ENCODE data around the gene FASN. TPM values are rescaled to one million over a fixed set of nuclear protein-coding genes. Genes with fewer than 3 reads are reported as not detected.

Gene FASN
- total and polyA plus RNA-seq, 9 donors = 1.3 to 168 (median 42.7) TPM

GRCh38 chr17:82112914-82113311 is 14.9 kb upstream of the FASN start:
- TF ChIP-seq CTCF (IDR thresholded peaks at IDR 0.05) (no peak), EP300 (IDR thresholded peaks at IDR 0.05) (no peak), POLR2A (IDR thresholded peaks at IDR 0.05) (no peak)
- Histone ChIP-seq H3K9me3 (no peaks in the 10 kb centered on the region), H3K27ac (no peak overlapping the region), H3K4me1 (ENCODE audit: insufficient read depth) (no peaks in the 10 kb centered on the region), H3K4me3 (no peak overlapping the region), H3K27me3 (no peaks in the 10 kb centered on the region), H3K36me3 (no peaks in the 10 kb centered on the region)
- intact Hi-C loops (cut with DNase I) = no loop called here
- DNase-seq = no peak
- WGBS, 3 donors = 87 to 94% (median 88%) methylated on average over 6 of the region's 6 CpGs

DNA sequence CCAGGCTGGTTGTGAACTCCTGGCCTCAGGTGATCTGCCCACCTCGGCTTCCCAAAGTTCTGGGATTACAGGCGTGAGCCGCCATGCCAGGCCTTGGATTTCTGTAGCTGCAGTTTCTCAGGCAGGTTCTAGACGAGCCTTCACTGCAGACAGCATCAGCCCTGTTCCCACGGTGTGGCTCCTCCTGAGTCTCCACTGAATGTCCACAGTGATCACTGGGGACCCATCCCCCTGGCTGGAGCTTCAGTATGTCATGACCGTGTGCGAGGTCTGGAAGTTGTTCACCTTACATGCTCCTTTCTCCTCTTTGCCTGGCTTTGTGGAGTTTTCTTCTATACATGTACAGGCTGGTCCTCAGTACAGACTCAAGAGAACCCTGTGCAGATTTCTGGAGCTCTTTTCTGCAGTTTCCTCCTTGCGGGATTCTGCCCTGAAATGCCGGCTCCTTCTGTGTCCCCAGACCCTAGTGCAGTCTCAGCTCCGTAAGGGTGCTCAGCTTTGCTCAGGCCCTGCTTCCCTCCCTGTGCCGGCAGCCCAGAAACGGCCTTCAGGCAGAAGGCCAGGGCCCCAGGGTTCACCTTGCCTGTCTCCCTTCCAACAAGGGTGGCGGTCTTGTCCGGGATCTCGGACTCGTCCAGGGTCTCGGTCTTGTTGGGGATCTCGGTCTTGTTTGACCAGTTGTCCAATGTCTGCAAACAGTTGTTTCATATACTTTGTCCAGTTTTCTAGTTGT is 14.3 kb upstream of the FASN start:
- Histone ChIP-seq H3K9me3 (no peaks in the 10 kb centered on the region), H3K27ac (no peak overlapping the region), H3K4me3 (no peak overlapping the region), H3K4me1 (ENCODE audit: insufficient read depth) (no peaks in the 10 kb centered on the region), H3K27me3 (no peaks in the 10 kb centered on the region), H3K36me3 (no peaks in the 10 kb centered on the region)
- TF ChIP-seq EP300 (IDR thresholded peaks at IDR 0.05) = no peak
- no peak for TF ChIP-seq CTCF (IDR thresholded peaks at IDR 0.05)
- no peak for TF ChIP-seq POLR2A (IDR thresholded peaks at IDR 0.05)
- 89 to 92% (median 91%) methylated on average over 16 to 18 of the region's 18 CpGs for WGBS, 3 donors
- DNase-seq = no peak
- intact Hi-C loops (cut with DNase I) = no loop called here

DNA sequence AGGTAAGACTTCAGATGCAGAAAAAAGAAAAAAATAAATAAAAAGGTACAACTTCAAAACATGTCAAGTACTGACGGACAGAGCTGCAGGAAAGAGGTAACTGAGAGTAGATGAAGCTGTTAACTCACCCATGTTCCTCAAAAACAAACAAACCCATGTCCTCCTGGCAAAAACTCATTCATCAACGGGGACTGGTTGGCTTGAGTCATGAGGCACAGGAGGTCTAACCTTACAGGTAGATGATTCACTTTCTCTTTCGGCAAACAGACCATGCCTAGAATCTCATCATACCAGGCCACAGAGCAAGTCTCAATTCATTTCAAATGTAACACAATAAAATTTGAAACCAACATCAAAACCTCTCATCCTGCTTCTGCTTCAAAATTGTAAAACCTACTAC is 12.3 kb upstream of the FASN start:
- DNase-seq = no peak
- no peak overlapping the region for H3K27ac ChIP-seq
- no peak overlapping the region for H3K4me3 ChIP-seq
- H3K27me3 ChIP-seq = no peaks in the 10 kb centered on the region
- no peaks in the 10 kb centered on the region for H3K36me3 ChIP-seq
- TF ChIP-seq EP300 (IDR thresholded peaks at IDR 0.05) = no peak
- TF ChIP-seq CTCF (IDR thresholded peaks at IDR 0.05) = no peak
- no peak for TF ChIP-seq POLR2A (IDR thresholded peaks at IDR 0.05)
- 87 to 92% (median 89%) methylated on average over 3 of the region's 3 CpGs for WGBS, 3 donors
- no peaks in the 10 kb centered on the region for H3K9me3 ChIP-seq
- intact Hi-C loops (cut with DNase I) = no loop called here
- H3K4me1 ChIP-seq (ENCODE audit: insufficient read depth) = no peaks in the 10 kb centered on the region

DNA sequence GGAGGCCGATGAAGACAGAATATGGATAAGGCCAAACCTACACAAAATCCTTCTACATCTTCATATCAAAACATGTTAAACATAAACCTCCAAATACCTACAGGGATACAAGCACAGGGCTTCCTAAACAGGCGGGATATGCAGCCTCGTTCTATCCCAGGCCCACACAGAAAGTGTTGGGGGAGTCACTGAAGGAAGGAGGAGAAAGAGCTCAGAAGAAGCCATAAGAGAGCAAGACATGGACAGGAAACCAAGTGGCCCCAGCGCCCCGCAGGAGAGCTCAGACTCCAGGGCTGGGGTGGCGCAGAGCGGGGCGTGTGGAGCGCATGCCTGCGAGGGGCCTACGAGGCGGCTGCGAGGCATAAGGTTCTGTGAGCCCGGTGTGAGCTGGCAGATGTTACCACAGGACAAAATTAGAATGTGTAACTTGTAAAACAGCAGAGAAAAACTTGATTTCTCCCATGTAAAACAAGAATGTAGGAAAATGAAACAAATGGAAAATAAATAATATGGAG is 11.0 kb upstream of the FASN start:
- intact Hi-C loops (cut with DNase I) = no loop called here
- no peaks in the 10 kb centered on the region for H3K9me3 ChIP-seq
- H3K27ac ChIP-seq = no peak overlapping the region
- H3K36me3 ChIP-seq = no peaks in the 10 kb centered on the region
- no peak overlapping the region for H3K4me3 ChIP-seq
- DNase-seq = no peak
- TF ChIP-seq EP300 (IDR thresholded peaks at IDR 0.05) (no peak), POLR2A (IDR thresholded peaks at IDR 0.05) (no peak), CTCF (IDR thresholded peaks at IDR 0.05) (no peak)
- H3K4me1 ChIP-seq (ENCODE audit: insufficient read depth) = no peaks in the 10 kb centered on the region
- H3K27me3 ChIP-seq = no peaks in the 10 kb centered on the region
- WGBS, 3 donors = 91 to 95% (median 91%) methylated on average over 14 of the region's 14 CpGs

Data from ovary (tissue), 9 donors.